Stimulated activated CD4-positive, alpha-beta T cell treated with anti-CD3 and anti-CD28 coated beads, Interleukin-4, amount 100 ng/mL, for 4 hours (primary cell): ENCODE results near the gene LTBP1.

ENCODE experiments used
- DNase-seq, 2 experiments: peaks; one replicate each; pipeline ENCODE4 v3.0.0-alpha.2; 2020

LTBP1 gene

GRCh38 chr2:33014268-33014667, 67.5 kb downstream of the LTBP1 start:
- DNase-seq = no peak

DNA sequence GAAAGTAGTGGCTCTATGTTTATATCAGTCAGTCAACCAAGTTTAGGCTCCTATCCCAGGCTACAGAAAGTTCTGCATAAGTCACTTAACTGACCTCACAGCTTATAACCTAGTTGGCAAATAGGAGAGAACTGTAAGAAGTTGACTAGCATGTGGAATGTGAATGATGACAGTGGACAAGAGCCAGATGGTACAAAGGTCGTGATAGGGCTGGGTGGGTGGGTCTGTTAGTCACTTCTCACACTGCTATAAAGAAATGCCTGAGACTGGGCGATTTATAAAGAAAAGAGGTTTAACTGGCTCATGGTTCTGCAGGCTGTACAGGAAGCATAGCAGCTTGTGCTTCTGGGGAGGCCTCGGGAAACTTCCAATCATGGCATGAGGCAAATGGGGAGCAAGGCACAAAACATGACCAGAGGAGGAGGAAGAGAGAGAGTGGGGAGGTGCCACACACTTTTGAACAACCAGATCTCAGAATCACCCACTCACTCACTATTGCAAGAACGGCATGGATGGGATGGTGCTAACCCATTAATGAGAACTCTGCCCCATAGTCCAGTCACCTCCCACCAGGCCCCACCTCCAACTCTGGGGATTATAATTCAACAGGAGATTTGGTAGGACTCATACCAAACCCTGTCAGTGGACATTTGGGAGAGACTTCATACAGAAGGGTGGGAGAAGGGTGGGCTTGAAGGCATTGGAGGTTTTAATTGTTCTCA, 68.8 kb downstream of the LTBP1 start:
- DNase-seq = no peak

DNA sequence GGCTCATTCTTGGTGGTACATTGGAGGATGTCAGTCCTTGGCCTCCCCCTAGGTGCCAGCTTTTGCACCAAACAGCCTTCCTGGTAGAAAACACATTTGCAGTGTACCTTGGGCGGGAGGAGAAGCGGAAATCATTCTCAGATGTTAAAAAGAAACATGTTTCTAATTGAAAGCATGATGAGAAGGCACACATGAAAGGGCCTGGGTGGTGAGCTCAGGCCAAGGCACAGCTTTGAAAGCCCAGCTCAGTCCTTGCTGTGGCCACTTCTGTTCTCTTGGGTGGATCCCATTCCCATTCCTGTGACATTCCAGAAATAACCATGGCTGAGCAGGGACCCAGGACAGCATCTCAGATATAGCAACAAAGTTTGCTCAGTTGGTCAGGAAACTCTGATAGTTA, 71.5 kb downstream of the LTBP1 start:
- DNase-seq = no peak

- DNase-seq = no peak
Observed at GRCh38 chr2:33019796-33020195, 73.0 kb downstream of the LTBP1 start.

GRCh38 chr2:33020883-33021282, 74.1 kb downstream of the LTBP1 start:
- DNase-seq = no peak

DNA sequence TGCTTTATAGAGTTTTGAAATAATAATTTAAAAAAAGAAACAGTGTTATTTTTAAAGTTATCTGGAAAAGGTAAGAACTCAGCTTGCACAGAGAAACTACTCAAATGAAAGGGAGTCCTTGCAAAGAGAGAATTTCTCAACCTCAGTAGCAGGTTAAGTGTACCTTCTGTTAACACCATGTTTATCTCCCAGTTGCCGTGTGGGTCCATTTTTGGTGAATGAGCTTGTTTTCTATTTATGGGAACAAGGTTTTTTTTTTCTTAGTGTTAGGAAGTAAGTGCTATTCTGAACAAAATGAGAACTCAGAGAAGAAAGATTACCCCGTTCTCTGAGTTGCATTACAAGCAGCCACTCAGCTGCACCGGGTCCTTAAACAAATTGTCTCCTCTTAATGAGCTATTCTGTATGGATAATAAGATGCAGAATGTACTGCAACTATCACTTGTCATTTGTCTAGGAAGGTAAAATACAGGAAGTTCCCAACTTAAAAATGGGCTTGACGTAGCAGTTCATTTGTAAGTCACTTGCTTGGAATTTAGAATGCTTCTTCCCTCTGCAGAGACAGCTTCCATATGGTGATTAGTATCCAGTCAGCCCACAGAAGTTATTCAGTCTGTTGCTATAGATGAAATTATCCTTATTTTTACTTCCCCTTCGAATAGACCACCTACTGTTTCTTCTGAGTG, 74.9 kb downstream of the LTBP1 start:
- no peak for DNase-seq

DNA sequence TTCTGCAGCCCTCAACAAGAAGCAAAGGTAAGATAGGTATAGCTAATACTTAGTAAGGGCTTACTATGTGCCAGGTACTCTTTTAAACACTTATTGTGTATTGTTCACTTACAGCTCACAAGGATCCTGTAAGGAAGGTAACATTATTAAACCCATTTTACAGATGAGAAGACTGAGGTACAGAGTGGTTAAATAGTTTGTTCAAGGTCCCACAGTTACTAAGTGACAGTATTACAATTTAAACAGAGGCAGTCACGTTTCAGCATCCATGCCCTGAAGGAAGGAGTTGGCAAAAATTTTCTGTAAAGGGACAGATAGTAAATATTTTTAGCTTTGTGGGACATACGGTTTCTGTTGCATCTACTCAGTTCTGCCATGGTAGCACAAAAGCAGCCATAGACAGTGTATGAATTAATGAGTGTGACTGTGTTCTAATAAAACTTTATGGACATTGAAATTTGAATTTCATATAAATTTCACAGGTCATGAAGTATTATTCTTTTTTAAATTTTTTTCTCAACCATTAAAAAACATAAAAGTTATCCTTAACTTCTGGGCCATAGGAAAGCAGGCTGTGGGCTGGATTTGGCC, 75.7 kb downstream of the LTBP1 start:
- DNase-seq = no peak

GRCh38 chr2:33022989-33023727, 76.4 kb downstream of the LTBP1 start:
- no peak for DNase-seq

DNA sequence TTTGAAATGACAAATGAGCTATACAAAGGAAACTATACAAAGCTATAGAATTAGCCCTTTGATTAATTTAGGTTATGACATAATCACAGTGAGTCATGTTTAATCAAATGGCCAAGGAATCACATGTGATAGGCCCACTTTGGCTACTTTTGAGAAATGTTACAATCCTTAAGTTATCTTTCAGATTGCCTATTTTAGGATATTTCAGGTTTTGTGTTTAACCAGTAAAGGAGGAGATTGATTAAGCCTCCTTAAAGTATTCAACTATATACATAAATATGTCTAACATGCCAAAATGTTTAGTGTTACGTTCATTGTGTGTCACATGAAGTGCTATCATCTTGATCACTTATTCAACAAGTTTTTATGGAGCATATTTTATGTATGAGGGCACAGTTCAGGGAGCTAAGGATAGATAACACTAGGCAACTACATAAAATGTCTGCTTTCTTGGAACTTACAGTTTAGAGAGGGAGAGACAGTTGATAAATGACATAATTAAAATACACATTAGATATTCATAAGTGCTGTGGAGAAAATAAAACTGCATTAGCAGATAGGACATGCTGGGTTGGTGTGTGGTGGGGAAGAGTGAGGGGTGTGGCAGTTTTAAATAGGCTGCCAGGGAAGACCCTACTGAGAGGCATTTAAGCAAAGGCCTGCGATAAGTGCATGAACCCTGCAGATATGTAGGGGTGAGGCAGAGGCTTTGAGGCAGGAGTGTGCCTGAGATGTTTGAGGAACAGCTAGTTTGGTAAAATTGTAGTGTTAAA, 77.2 kb downstream of the LTBP1 start:
- no peak for DNase-seq

GRCh38 chr2:33024758-33025157, 78.0 kb downstream of the LTBP1 start:
- DNase-seq = no peak

DNA sequence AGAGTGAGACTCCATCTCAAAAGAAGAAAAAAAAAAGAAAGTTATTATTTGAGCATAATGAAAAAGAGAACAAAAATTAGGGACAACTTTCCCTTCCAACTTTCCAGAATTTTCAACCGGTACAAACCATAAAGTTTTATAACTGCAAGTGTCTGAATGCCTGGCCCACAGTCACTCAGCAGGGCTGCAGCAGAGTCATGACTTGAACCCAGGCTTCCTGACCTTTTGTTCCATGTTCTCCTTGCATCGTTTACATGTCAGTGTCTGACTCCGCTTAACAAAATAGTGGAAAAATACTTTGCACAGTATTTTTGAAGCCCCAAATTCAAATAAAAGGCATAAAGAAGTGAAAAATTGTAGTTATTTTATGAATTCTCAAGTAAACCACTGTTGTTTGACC, 82.7 kb downstream of the LTBP1 start:
- DNase-seq = no peak

GRCh38 chr2:33029926-33030325, 83.2 kb downstream of the LTBP1 start:
- DNase-seq = no peak

DNA sequence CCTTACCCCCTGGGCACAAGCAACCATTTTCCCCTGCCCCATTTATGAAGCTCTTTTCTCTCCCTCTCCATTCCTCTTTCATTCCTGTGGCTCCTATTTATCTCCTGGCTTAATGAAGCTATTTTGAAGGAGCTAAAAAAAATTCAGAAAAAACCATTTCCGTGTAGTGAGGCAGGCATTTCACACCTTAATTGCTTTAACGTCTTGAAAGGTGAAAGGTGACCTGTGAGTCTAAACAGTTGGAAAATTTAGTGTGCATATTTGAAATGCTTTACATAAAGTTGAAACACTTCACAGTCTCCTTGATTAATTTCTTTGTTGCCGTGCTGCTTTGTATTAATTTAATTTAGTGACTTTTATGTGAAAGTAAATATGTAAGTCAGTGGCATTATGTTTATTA, 83.6 kb downstream of the LTBP1 start:
- no peak for DNase-seq

- no peak for DNase-seq
Observed at GRCh38 chr2:33032245-33032644, 85.5 kb downstream of the LTBP1 start.

- no peak for DNase-seq
Observed at GRCh38 chr2:33033606-33034081, 86.9 kb downstream of the LTBP1 start.

GRCh38 chr2:33034784-33035183, 88.0 kb downstream of the LTBP1 start:
- no peak for DNase-seq

DNA sequence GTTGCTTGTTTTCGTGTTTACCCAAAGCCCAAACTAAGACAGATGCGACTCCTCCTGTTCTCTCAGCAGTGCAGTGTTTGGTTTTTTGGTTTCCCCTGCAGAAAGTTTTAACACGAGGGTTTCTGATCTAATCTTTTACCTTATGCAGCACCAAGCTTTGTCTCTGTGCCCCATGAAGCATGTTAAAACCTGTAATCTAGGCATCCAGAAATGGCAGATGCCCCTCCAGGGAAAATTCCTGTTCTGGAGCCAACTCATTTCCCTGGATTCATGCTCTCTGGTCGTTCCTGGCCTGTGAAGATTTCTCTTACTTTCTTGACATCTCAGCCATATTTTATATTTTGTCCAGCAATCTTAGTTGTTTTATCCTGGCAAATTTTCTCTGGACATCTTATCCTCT, 91.5 kb downstream of the LTBP1 start:
- DNase-seq = no peak

GRCh38 chr2:33038799-33039198, 92.0 kb downstream of the LTBP1 start:
- DNase-seq = no peak

- no peak for DNase-seq
Observed at GRCh38 chr2:33040541-33040940, 93.8 kb downstream of the LTBP1 start.

GRCh38 chr2:33042265-33042664, 95.5 kb downstream of the LTBP1 start:
- DNase-seq = no peak

GRCh38 chr2:33042819-33043218, 96.1 kb downstream of the LTBP1 start:
- no peak for DNase-seq

- DNase-seq = no peak
Observed at GRCh38 chr2:33047939-33048338, 101.2 kb downstream of the LTBP1 start.
